RWPE2 (cell line): ENCODE results near the gene PDIK1L.
A peak's percentile ranks its signal among the peaks of the same experiment; 100 is the strongest.

Experiments used
- ATAC-seq: fragments of 200-7000 bp; cut with Tn5 transposase; 3 replicates; pipeline ENCODE4 v1.9.1; 2021; ENCODE audit warnings: low read depth
- DNase-seq: peaks from one replicate; pipeline ENCODE4 v3.0.0-alpha.2; 2020; ENCODE audit warnings: low spot score
- H3K27ac ChIP-seq: fragments of 450-650 bp; 2 replicates; pipeline ENCODE4 v1.5.1; 2017; ENCODE audit warnings: mild to moderate bottlenecking; ENCODE audit not compliant: poor library complexity, severe bottlenecking
- H3K27me3 ChIP-seq: fragments of 250-450 bp; sonication (Bioruptor Pico); 2 replicates; pipeline ENCODE4 v1.5.1; 2021; ENCODE audit warnings: mild to moderate bottlenecking, moderate library complexity; ENCODE audit not compliant: insufficient read depth, poor library complexity, severe bottlenecking
- H3K36me3 ChIP-seq: fragments of 250-450 bp; sonication (Bioruptor Pico); 2 replicates; pipeline ENCODE4 v1.5.1; 2020; ENCODE audit warnings: low read depth, mild to moderate bottlenecking, moderate library complexity
- H3K4me1 ChIP-seq: fragments of 250-450 bp; sonication (Bioruptor Pico); 2 replicates; pipeline ENCODE4 v1.5.1; 2021; ENCODE audit warnings: mild to moderate bottlenecking, moderate library complexity; ENCODE audit not compliant: insufficient read depth, poor library complexity, severe bottlenecking
- H3K4me3 ChIP-seq: fragments of 250-450 bp; sonication (Bioruptor Pico); 2 replicates; pipeline ENCODE4 v1.5.1; 2021; ENCODE audit warnings: mild to moderate bottlenecking, moderate library complexity; ENCODE audit not compliant: severe bottlenecking
- H3K9me3 ChIP-seq: fragments of 250-450 bp; sonication (Bioruptor Pico); 2 replicates; pipeline ENCODE4 v1.5.1; 2021; ENCODE audit warnings: mild to moderate bottlenecking, moderate library complexity; ENCODE audit not compliant: severe bottlenecking
- CTCF ChIP-seq: fragments of 450-650 bp; IDR thresholded peaks from one replicate; pipeline ENCODE4 v1.5.1; 2017; ENCODE audit warnings: mild to moderate bottlenecking, moderate library complexity; ENCODE audit not compliant: poor library complexity, severe bottlenecking

The PDIK1L gene

GRCh38 chr1:26142159-26142558 lies 30.5 kb downstream of the PDIK1L start:
- H3K4me1 ChIP-seq, result peaks cover 5% of the 10 kb centered on the region
- ATAC-seq (no peak), DNase-seq (no peak)
- H3K27ac ChIP-seq, result no peak overlapping the region
- no peaks in the 10 kb centered on the region for H3K27me3 ChIP-seq
- no peak for TF ChIP-seq CTCF
- H3K4me3 ChIP-seq, result no peak overlapping the region
- H3K9me3 ChIP-seq, result no peaks in the 10 kb centered on the region
- no peaks in the 10 kb centered on the region for H3K36me3 ChIP-seq

GRCh38 chr1:26145041-26145959 lies 33.7 kb downstream of the PDIK1L start:
- Histone ChIP-seq H3K4me3 (no peak overlapping the region), H3K4me1 (peaks cover 5% of the 10 kb centered on the region), H3K9me3 (no peaks in the 10 kb centered on the region), H3K27ac (no peak overlapping the region), H3K27me3 (no peaks in the 10 kb centered on the region), H3K36me3 (no peaks in the 10 kb centered on the region)
- TF ChIP-seq CTCF, result peak; percentile 88
- DNase-seq (no peak), ATAC-seq (peak; percentile 94)

GRCh38 chr1:26145960-26146294 lies 34.3 kb downstream of the PDIK1L start:
- H3K27ac ChIP-seq, result no peak overlapping the region
- H3K4me3 ChIP-seq, result no peak overlapping the region
- ATAC-seq (no peak), DNase-seq (no peak)
- H3K4me1 ChIP-seq, result peaks cover 5% of the 10 kb centered on the region
- H3K36me3 ChIP-seq, result no peaks in the 10 kb centered on the region
- no peaks in the 10 kb centered on the region for H3K9me3 ChIP-seq
- H3K27me3 ChIP-seq, result no peaks in the 10 kb centered on the region
- no peak for TF ChIP-seq CTCF

- Histone ChIP-seq H3K9me3 (no peaks in the 10 kb centered on the region), H3K4me1 (peaks cover 5% of the 10 kb centered on the region), H3K36me3 (no peaks in the 10 kb centered on the region), H3K27ac (no peak overlapping the region), H3K4me3 (no peak overlapping the region), H3K27me3 (no peaks in the 10 kb centered on the region)
- TF ChIP-seq CTCF, result no peak
- no peak for DNase-seq
- no peak for ATAC-seq
Measured at GRCh38 chr1:26148887-26149286, 37.3 kb downstream of the PDIK1L start.

- no peaks in the 10 kb centered on the region for H3K27me3 ChIP-seq
- peaks cover 5% of the 10 kb centered on the region for H3K4me1 ChIP-seq
- no peaks in the 10 kb centered on the region for H3K9me3 ChIP-seq
- H3K4me3 ChIP-seq, result no peak overlapping the region
- no peaks in the 10 kb centered on the region for H3K36me3 ChIP-seq
- DNase-seq (no peak), ATAC-seq (no peak)
- no peak for TF ChIP-seq CTCF
- no peak overlapping the region for H3K27ac ChIP-seq
Measured at GRCh38 chr1:26153966-26154532, 42.4 kb downstream of the PDIK1L start.
